Measurements from ENCODE around the gene SOX6.

GRCh38 chr11:16178273-16178672 lies 178.1 kb downstream of the SOX6 start:
- TF ChIP-seq CTCF (IDR thresholded peaks at IDR 0.05) (no peak), ZFX (IDR thresholded peaks at IDR 0.05; ENCODE audit: borderline replicate concordance) (no peak)

All from 22Rv1 (cell line).